Nucleus accumbens (tissue), 56 donors: ENCODE results near the gene PRSS58.

Source experiments
- DNase-seq, 56 donors: peaks; one replicate each; lab custom pipeline; 2025; lab: John Stamatoyannopoulos, UW

Gene PRSS58

DNA sequence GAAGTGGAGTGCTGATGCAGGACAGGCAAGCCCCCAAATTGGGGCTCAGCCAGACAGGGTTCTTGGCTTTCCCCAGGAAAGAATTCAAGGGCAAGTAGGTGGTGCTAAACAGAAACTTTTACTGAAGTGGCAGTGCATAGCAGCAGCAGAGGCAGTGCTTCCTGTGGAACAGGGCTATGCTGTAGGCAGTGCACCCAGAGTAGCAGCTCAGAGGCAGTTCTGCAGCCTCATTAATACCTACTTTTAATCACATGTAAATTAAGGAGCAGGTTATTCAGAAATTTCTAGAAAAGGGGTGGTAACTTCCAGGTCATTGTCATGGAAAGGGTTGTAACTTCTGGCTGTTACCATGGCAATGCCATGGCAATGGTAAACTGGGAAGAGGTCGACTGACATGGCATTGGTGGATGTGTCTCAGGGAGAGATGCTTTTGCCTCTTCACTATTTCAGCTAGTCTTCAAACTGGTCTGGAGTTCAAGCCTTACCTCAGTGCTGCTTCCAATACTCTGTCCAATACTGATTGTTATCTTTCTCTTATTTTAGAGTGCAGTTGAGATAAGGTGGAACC lies 29.2 kb downstream of the PRSS58 start:
- no peak for DNase-seq
